HG03469 (cell line): Measurements from ENCODE around the gene OR2D3.
A peak's percentile ranks its signal among the peaks of the same experiment; 100 is the strongest.
"Not testable (repeated sequence)": the region's sequence is repeated elsewhere in the genome, so short reads cannot be mapped to it uniquely, and the experiment has no call there.

ENCODE experiments used
- ATAC-seq: cut with Tn5 transposase; IDR thresholded peaks from one replicate; pipeline ENCODE4 v1.9.1; 2021; ENCODE audit warnings: mild to moderate bottlenecking, moderate library complexity, moderate number of reproducible peaks; ENCODE audit not compliant: unreplicated experiment

The OR2D3 gene

DNA sequence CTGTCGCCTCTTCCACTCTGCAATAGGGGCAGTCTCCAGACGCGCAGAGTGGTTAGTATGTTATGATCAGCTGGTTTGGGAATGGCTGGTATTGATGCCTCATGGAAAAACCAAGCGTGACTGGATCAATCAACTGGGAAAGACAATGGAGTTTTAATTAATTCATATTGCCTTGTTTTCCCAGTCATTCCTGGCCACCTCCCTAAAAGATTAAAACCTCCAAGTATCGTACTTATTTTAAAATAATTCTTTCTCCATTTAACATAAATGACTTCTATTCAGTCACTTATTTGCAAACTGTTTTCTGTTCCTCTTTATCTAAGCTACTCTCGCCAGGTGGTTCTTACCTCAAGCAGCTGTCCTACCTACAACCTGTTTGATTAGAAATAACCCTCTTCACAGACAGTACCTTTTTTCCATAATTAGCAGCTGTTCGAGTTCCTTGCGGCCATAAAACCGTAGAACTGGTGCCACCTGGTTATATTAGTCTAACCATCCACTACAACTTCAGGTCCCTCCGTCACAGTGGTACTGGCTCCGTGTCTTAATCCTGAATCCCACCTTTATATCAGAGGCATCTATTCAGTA is 6.3 kb downstream of the OR2D3 start:
- peak; percentile 69 for ATAC-seq

DNA sequence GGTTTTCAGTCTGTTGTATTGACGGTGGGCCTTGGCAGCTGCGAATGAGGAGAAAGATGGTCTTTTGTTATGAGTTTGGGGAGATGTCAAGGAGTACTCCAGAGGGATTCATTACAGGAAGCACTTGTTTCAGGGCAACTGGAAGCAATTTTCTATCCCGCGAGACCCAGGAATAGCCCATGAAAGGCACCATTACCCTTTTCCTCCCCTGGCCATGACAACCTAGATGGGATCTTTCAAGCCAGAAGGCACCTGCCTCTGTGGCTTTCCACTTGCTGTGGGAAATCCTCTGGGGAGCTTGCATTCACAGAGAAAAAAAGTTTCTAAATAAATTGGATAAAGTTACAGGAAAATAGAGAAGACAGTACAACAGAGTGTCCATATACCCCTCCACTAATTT is 8.1 kb downstream of the OR2D3 start:
- ATAC-seq, result no peak

DNA sequence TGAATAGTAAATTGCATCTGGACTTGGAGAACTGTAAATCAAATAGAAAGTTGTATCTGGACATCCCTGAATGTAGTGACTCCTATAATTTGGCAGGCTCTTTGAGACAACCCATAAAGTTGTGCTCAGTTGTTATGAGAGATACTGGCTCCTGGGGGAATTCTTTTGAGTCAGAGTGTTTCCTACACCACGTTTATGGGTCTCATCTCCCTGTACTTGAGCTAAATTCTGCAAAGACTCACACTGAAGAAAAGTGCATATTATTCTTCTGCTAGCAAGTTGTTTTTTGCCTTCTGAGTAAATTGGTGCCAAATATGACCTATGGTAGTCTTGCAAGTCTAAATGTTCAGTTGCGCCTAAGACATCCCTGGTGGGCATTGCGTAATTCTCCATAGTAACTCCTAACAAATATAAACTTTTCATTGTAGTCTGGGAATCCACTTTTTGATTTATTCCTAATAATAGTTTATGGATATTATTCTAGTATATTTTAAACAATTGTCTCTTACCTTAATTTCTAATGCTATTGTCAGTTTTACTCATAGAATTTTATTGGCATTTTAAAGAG is 10.4 kb downstream of the OR2D3 start:
- no peak for ATAC-seq

DNA sequence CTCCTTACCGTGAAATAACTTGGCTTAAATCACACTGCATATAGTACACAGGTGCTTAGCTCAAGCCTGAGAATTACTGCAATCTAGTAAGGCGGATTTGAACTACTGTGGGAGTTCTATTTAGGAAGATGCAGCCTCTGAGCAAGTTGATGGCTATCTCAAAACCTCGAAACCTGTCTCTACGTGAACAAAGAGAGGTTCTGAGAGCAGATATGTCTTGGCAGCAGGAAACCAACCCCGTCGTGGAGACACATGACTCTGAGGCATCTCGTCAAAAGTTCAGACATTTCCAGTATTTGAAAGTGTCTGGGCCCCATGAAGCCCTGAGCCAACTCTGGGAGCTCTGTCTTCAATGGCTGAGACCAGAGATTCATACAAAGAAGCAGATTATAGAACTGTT is 11.3 kb downstream of the OR2D3 start:
- no peak for ATAC-seq

DNA sequence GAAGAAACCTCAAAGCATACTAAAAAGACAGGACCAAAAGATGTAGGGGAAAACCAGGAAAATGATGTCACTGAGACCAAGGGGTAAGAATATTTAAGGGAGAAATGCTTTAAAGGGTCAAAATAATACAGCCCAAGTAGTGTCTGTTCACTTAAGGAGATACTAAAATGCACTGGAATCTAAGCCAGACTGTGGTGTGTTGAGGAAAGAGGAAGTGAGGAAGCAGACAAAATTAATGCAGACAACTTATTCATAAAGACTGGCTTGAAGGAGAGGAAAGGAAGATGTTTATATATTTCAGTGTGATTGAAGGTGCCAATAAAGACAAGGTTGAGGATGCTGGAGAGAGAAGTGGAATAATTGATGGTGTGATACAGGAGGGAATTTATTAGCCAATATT is 21.2 kb downstream of the OR2D3 start:
- no peak for ATAC-seq

DNA sequence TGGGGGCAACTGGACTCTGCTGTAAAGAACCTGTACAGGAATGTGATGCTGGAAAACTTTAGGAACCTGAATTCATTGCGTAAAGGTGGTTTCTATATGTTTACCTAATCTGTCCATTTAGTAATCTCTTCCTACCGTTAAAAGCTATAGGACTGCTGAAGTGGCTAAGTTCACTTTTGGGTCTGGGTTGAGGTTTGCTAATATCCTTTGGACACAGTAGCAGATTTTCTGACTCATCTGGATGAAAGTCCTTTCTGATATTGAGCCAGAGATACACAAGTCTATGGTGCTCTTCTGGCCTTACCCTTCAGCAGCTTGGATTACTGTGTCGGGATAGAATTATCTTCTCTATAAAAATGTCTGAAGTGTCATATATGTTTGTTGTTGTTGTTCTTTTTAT is 22.3 kb downstream of the OR2D3 start:
- no peak for ATAC-seq

DNA sequence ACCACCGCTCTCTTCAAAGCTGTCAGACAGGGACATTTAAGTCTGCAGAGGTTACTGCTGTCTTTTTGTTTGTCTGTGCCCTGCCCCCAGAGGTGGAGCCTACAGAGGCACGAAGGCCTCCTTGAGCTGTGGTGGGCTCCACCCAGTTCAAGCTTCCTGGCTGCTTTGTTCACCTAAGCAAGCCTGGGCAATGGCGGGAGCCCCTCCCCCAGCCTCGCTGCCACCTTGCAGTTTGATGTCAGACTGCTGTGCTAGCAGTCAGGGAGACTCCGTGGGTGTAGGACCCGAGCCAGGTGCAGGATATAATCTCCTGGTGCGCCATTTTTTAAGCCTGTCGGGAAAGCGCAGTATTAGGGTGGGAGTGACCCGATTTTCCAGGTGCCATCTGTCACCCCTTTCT is 33.4 kb downstream of the OR2D3 start:
- ATAC-seq, result not testable (repeated sequence)

DNA sequence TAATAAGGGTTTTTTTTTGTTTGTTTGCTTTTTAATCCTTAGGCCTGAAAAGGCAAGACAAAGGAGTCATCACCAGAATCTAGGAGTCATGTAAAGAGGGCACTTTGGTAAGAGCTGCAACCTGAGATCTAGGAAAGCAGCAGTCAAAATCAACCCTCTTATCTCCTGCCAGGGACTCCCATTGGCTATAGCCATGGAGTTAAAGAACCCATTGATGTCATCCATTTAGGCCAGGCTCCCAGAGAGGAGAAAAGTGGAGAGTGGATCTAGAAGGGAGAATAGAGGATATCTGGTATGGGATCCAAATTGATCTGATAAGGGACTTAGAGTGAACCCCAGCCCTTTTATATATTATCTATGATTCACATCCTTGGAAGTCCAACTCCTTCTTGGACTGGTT is 41.3 kb downstream of the OR2D3 start:
- no peak for ATAC-seq

DNA sequence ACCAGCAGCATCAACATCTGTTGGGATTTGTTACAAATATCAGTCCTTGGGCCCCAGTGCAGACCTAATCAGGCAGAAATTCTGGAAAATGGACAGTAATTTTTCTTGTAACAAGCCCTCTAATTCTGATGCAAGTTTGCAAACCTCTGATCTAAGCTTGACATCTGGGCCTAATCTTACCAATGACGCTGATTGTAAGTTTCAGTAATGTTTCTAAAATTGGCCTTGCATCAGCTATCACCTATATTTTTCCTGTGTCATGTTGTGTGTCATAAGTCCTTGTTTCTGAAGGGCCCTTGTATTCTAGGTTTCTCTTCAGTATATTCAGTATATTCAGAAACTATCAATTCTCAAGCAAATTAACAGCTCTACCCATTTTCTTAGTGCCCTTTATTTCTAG is 41.9 kb downstream of the OR2D3 start:
- no peak for ATAC-seq

DNA sequence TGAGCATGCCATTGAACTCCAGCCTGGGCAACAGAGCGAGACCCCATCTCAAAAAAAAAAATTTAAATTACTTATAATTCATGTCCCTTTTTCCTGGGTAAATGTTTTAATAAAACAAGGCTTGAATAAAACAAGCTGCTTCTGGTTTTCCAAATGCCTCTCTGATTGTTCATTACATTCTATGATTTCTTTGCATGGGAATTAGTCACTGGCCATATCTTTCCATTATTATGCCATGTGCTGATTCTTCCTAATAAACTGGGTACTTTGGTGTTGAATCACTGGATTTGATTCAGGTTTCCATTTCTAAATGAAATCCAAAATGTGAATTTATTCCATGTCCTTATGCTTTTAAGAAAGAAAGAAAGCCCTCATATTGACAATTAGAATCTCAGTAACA is 48.0 kb downstream of the OR2D3 start:
- no peak for ATAC-seq

DNA sequence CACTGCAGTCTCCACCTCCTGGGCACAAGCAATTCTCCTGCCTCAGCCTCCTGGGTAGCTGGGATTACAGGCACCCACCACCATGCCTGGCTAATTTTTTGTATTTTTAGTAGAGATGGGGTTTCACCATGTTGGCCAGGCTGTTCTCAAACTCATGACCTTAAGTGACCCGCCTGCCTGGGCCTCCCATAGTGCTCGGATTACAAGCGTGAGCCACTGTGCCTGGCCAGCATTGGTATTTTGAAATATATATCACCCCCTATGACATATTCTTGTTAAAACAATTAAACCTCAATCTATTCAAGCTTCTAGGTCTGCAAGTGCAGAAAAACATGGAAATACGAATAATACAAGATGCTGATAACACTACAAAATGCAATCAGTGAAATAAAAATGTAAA is 49.1 kb downstream of the OR2D3 start:
- not testable (repeated sequence) for ATAC-seq
